ENCODE data around the gene ILF2.

The ILF2 gene

GRCh38 chr1:153626477-153626903 is 44.3 kb downstream of the ILF2 start:
- DNase-seq: no peak

GRCh38 chr1:153624965-153625611 is 45.7 kb downstream of the ILF2 start:
- no peak for DNase-seq

GRCh38 chr1:153623101-153623500 is 47.7 kb downstream of the ILF2 start:
- no peak for DNase-seq

- DNase-seq: no peak
Measured at GRCh38 chr1:153619171-153619570, 51.6 kb downstream of the ILF2 start.

GRCh38 chr1:153617663-153618062 is 53.1 kb downstream of the ILF2 start:
- DNase-seq: peak; percentile 33 to 61

- no peak for DNase-seq
Measured at GRCh38 chr1:153616917-153617311, 53.9 kb downstream of the ILF2 start.

- DNase-seq: no peak
Measured at GRCh38 chr1:153616144-153616916, 54.5 kb downstream of the ILF2 start, which contains the start of gene S100A14. Gene S100A14, minus strand, starts transcription at chr1:153616325. Its CDS starts 467 bp downstream, at chr1:153615858.

GRCh38 chr1:153615406-153615805 is 55.4 kb downstream of the ILF2 start:
- DNase-seq: no peak

GRCh38 chr1:153614906-153615305 is 55.9 kb downstream of the ILF2 start:
- DNase-seq: no peak

GRCh38 chr1:153614189-153614900 is 56.4 kb downstream of the ILF2 start:
- DNase-seq: no peak

- no peak for DNase-seq
Measured at GRCh38 chr1:153613406-153613805, 57.4 kb downstream of the ILF2 start.

- no peak for DNase-seq
Measured at GRCh38 chr1:153612755-153613331, 58.0 kb downstream of the ILF2 start, which contains the start of gene S100A16. Gene S100A16, minus strand, starts transcription at chr1:153613137. Its CDS starts 4,986 bp downstream, at chr1:153608151.

- DNase-seq: no peak
Measured at GRCh38 chr1:153612111-153612754, 58.6 kb downstream of the ILF2 start.
